HG02610 (cell line): Measurements from ENCODE around the gene SGMS1.
A peak's percentile ranks its signal among the peaks of the same experiment; 100 is the strongest.
"Not testable (repeated sequence)": the region's sequence is repeated elsewhere in the genome, so short reads cannot be mapped to it uniquely, and the experiment has no call there.

Source experiments
- ATAC-seq: cut with Tn5 transposase; IDR thresholded peaks from one replicate; pipeline ENCODE4 v1.9.1; 2021; ENCODE audit warnings: mild to moderate bottlenecking, moderate library complexity; ENCODE audit not compliant: unreplicated experiment

Gene SGMS1

GRCh38 chr10:50585921-50586739, 37.6 kb downstream of the SGMS1 start:
- no peak for ATAC-seq

DNA sequence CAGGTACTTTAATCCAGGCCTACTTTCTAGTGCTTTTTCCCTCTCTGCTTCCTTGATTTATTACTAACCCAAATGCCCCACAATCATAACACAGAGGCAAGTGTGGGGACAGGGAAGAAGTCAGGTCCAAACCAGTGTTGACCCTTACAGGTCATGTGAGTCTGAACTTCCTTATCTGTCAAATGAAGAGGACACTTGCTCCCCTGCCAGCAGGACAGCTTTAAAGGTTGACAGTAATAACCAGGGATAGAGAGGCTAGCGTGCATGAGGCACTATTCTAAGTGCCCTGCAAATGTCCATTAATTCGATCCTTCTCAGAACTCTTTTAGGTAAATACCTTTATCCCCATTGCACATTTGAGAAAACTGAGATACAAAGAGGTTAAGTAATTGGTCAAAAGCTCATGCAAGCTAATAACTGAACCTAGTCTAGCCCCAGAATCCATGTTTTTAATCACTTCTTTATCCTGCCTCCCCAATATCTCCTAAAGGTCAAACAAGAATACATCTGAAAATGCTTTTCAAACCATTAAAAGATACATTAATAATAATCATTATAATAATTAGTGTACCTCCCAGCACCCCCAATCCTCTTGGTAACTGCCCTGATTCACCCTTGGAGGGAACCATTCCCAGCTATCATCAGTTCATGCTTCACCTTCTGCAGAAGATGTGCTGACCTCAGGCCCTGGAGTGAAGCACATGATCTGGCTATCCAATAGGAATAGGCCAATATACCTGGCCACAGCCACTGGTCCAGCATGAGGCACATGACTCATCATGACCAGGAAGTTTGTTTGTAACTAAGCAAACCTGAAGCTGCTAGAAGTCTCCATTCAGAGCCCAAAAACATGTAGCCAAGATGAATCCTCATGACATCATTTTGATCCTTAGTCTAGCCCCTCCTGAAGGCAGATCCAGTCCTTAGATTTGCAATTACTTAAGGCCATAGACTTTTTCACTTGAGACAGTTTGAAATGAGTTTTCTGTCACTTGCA, 40.7 kb downstream of the SGMS1 start:
- ATAC-seq, result no peak

GRCh38 chr10:50582046-50582445, 41.7 kb downstream of the SGMS1 start:
- ATAC-seq, result no peak

GRCh38 chr10:50580262-50580891, 43.4 kb downstream of the SGMS1 start:
- ATAC-seq, result no peak

GRCh38 chr10:50579491-50580261, 44.1 kb downstream of the SGMS1 start:
- ATAC-seq, result no peak

DNA sequence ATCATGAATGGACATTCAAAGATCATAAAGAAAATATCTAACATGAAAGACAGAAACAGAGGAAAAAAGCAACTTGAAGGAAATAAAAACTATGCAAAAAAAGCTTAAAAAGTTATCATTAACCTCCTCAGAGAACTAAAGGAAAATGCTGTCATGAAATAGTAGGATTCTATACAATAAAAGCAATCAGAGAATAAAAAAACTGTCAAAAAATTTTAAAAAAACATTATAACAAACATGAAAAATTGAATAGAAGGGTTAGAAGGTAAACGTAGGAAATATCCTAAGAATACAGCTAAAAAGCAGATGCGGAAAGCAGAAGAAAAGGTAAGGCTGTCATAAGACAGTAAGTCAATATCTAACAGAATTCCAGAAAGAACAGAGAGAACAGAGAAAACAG, 44.8 kb downstream of the SGMS1 start:
- ATAC-seq, result no peak

DNA sequence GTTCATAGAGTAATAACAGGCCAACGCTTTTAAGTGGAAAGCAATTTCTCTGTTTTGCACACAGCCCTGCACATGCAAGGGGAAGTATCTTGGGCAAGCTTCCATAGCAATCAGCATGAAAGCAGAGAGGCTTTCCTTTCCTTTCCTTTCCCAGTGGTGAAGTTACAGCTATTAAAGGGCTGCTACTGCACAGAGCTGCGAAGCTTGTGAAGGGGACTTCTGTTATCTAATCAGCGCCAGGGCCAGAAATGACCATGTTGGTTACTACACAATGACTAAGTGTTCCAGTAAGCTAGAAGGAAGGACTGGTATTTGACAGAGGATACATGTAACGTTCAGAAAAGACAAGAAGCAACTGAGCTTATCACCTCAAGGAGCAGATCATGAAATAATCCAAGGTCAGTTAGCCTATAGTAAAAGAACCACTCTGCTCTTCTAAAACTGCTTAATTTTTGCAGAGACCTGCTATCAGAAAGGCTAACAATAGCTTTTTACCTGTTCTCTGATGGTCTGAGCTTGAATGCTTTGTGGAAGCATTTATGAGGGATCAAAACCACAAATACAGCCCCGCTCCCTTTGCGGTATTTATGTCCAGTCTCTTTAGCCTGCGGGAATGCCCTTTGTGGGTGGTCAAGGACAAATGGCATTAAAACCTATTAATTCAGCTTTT, 45.9 kb downstream of the SGMS1 start:
- peak; percentile 89 for ATAC-seq

DNA sequence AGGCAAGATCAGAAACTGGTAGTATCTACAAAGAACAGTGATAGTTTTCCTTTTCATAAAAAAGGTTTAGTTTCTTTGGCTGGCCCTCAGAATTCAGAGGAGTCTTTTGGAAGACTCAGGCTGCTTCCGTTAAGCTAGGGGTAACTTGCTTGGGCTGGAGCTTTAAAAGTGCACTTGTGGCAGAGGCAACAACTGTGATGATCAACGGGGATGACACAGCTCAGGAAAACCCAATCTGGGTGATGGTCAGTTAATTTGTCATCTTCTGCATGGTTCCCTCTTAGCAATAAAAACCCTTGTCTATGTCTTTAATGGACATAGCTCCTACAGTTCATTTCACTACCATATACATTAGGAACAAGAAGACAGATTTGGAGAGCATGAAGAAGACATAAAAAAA, 46.7 kb downstream of the SGMS1 start:
- no peak for ATAC-seq

DNA sequence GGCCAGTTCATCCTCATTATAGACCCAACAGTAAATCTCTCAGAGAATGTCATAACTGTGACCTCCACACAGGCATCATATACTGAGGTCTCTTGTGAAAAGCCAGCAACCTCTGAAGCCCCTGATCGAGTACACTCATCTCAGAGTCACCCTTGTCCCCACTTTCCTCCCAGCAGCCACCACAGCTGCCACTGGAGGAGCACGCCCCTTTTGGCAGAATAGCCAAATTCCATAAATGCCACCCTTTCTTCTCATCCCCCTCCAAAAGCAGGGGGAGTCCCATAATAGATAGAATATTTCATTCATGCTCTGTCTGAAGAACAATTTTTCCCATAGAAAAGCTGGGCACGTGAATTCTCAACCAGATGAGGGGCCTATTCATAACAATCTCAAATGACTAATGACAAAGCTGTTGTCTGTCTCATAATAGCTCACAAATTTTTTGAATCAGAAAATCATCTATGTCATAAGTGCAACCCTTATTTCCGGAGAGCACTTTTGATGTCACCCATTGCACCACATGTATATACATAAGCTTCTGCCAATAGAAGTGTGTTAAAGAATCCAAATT, 47.4 kb downstream of the SGMS1 start:
- no peak for ATAC-seq

DNA sequence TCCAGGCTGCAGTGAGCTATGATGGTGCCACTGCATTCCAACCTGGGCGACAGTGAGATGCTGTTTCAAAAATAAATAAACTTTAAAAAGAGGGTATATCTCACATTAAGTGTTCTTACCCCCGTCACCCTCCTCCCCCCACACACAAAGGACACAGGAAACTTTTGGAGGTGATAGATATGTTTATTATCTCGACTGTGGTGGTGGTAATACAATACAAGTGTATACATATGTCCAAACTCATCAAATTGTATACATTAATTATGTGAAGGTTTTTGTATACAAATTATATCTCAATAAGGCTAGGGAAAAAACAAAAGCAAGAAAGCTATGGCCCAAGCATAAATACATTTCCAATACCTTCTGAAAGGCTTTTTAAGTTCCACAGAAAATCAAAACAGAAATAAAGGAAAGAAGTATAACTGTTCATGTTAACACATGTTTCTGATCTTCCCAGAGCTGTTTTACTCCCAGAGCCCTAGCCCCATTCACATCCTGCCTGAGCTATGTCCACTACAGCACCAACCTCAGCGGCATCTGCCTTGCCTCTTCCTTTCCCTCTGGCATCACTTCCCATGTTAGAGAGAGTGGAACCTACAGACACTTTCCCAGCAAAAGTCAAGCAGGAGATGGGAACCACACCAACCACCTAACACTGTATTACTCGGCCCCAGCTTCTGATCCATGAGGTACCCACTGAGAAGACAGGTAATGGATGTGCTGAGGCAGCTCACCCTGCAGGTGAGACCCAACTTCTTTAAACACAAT, 48.1 kb downstream of the SGMS1 start:
- no peak for ATAC-seq

GRCh38 chr10:50574931-50575330, 48.8 kb downstream of the SGMS1 start:
- no peak for ATAC-seq

- no peak for ATAC-seq
Observed at GRCh38 chr10:50574305-50574704, 49.5 kb downstream of the SGMS1 start.

- ATAC-seq, result no peak
Observed at GRCh38 chr10:50572017-50572491, 51.7 kb downstream of the SGMS1 start.

DNA sequence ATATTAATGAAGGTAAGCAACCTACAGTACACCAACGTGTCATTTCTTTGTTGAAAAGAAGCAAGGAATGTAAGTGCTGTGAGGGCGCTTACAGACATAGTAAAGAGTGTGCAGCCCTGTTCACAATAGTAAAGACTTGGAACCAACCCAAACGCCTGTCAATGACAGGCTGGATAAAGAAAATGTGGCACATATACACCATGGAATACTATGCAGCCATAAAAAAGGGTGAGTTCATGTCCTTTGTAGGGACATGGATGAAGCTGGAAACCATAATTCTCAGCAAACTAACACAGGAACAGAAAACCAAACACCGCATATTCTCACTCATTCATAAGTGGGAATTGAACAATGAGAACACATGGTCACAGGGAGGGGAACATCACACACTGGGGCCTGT, 55.0 kb downstream of the SGMS1 start:
- ATAC-seq, result not testable (repeated sequence)

GRCh38 chr10:50567384-50567783, 56.4 kb downstream of the SGMS1 start:
- no peak for ATAC-seq

DNA sequence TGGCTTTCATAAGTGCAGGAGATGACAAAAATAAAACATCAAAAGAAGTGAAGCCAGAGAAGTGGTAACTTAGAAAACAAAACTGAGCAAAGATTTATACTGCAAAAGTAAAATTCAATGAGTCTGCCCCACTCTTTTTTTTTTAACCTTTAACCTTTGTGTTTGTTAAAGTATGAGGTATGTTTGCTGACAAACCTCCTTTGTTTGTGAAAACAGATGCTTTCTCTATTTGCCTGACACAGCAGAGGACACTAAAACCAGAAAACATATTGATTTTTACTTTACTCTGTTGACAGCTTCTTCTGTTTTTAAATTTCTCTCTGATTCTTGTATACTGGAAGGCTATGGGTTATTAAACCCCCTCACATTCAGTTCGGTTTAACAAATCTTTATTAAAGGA, 57.6 kb downstream of the SGMS1 start:
- no peak for ATAC-seq

GRCh38 chr10:50565301-50566083, 58.3 kb downstream of the SGMS1 start:
- ATAC-seq, result no peak

- no peak for ATAC-seq
Observed at GRCh38 chr10:50563906-50564305, 59.9 kb downstream of the SGMS1 start.
